Activated CD4-positive, alpha-beta T cell treated with anti-CD3 and anti-CD28 coated beads for 24 hours (primary cell): ENCODE results near the gene GPD1.

Experiments used
- DNase-seq, 2 donors: peaks; one replicate each; pipeline ENCODE4 v3.0.0-alpha.2; 2020; ENCODE audit warnings: low read depth in 2 of 2

GPD1 gene

DNA sequence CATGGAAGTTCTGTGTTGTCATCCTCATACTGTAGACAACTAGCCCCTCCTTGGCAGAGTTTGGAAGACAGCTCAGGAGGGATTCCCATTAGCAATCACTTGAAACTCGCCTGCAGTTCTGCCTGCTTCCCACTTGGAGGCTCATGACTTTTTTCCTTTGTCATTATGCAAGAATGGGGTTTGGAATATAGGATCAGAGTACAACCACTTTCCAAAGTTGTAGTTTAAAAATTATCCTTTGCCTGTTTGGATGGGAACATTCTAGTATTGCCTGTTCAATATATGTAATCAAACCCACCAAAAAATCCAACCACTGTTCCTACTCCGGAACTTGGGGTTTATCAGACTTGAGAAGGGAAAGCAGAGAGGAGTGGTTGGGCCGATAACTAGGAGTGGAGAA lies 2.1 kb upstream of the GPD1 start:
- no peak for DNase-seq

DNA sequence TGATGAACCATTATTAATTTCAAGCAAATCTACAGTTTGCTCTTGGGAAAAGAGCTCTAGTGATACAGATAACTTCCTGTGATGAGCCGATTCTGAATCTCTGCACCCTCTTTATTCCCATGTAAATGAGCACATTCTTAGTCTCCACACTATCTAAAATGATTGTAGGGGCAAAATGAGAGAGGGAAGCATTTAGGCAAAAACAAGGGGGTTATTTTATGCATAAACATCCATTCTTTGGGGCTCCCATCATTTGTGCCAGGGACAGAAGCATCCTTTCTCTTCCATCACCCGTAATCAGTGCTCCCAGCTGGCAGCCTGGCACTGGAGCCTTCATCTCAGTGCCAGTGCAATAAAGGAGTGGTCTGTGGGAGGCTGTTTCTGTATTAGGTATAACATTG lies 1.7 kb upstream of the GPD1 start:
- no peak for DNase-seq

DNA sequence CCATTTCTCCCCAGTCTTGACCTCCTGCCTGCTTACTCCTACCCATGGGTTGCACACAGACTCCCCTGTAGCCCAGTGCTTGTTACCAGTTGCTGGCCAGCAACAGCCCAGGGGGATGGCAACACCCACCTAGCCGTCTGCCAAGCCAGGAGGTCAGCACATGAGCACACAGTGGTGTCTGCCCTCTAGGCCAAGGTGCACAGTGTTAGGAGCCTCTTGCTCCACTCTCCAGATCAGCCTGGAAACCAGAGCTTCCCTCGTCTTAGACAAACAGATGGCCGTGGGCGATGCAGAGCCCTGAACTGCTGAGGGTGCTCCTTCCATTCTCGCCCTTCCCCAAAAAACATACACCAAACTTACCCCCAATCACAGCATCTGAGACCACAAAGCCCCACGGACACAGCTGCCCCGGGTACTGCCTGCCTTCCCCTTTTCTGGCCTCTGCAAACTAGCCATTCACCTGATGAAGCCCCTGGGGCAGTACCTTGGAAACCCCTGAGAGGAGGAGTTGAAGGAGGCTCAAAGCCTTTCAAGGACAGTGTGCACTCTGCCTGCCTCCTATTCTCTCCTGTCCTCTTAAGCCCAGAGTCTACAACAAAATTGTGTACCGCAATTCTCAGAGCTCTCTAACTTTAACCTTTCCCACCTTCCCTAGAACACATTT lies 1.0 kb upstream of the GPD1 start:
- DNase-seq, result no peak

DNA sequence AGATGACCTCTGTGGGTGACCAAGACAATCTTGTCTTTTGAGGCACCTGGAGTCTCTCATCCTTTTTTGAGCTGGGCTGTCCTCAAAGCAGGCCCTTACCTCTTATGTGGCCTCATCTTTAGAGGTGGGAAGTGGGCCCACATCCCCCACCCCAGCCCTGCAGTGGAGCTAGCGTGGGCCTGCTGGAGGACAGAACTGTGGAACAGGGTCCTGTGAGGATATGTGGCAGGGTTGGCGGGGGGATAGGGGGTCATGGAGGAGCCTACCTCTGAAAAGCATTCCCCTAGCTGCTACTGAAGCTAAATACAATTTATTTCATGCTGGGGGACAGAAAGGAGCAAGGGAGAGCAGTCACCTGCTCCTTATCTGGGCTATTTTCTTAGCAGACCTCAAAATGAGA lies 457 bp upstream of the GPD1 start:
- no peak for DNase-seq

DNA sequence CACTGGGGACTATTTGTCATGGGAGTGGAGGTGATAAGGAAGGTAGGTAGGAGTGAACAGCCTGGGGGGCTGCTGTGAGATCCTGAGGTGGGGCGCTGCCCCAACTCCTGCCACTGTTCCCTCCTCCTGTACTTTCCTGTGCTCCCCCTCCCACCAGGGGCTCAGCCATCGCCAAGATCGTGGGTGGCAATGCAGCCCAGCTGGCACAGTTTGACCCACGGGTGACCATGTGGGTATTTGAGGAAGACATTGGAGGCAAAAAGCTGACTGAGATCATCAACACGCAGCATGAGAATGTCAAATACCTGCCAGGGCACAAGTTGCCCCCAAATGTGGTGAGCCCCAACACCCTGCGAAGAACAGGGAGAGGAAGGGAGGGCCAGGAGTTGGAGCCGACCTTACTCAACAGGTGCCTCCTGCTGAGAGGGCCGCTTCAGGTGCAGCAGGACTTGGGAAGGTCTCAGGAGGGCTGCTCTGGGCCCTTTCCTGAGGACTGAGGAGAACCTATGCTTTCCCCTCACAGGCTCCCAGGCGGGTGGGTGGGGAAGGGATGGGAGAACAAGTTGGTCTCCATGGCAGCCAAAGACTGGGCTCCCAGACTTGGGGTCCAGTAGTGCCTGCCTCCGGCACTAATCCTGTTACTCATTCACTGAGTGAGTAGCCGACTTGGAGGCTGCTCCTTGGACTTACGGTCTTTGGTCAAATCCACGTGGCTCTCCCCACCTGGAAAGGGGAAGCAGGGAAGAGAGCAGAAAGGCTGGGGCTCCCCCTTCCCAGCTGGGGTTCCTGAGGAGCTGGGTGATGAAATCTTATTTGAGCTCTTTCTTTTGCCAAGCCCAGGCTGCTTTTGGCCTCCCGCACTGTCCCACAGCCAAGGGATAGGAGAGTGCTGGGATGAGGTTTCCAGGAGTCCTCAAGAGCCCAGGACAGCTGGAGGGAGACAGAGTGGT lies 884 bp downstream of the GPD1 start:
- no peak for DNase-seq

DNA sequence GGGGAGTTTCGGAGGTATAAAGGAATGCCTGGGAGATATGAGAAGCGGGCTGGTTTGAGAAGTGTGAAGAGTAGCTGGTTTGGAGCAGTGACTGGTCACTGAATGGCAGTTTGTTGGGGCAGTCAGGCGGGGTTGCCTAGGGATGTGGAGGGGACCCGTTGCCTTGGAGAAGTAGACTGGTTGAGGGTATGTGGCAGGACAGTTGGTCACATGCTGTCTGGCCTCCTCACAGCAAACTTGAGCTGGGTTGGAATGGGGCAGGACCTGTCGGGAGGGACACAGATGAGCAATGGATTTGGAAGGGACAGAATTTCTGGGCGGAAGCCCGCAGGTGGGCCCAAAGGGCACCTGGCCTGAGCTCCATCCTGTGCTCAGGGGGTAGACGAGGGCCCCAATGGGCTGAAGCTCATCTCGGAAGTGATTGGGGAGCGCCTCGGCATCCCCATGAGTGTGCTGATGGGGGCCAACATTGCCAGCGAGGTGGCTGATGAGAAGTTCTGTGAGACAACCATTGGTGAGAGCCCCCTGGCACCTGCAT lies 2.2 kb downstream of the GPD1 start:
- DNase-seq, result no peak

DNA sequence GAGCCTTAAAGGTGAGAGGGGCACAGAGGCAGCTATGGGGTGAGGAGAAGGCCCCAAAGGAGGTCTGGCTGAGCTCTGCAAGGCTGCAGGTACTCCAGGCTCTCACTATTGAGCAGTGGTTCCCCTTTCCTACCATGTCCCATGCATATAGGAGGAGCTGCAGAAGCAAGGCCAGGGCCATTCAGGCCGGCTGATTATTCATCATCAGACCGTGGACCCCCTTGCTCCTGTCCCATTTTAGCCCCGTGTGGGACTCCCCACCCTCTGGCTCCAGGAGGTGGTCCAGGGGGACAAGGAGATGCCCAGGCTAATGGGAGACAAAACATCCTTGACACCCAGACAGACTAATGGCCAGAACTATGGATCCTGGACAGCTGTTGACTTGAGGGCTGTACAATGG lies 3.1 kb downstream of the GPD1 start:
- no peak for DNase-seq

DNA sequence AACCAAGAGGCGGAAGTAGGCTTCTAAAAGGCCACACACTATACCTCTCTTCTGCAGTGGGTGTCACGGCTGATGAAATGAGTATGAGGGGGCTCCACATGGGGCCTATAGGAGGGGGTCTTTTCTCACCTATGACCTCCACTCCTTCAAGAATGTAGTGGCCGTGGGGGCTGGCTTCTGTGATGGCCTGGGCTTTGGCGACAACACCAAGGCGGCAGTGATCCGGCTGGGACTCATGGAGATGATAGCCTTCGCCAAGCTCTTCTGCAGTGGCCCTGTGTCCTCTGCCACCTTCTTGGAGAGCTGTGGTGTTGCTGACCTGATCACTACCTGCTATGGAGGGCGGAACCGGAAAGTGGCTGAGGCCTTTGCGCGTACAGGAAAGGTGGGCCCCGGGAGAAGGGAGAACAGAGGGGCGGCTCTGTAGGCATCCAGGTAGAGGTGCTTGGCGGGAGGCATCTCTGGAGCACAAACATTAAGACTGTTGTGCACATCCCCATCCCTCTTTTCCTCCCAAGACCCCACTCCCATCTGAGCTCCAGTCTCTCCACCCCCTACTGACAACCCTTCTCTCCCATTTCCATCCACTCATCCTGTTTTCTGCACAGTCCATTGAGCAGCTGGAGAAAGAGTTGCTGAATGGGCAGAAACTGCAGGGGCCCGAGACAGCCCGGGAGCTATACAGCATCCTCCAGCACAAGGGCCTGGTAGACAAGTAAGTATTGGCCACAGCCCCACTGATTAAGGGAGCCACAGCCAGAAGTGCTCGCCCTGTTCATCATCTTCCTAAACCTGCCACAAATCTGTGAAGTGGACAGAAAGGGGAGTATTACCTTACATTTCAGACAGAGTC lies 3.8 kb downstream of the GPD1 start:
- DNase-seq, result no peak

DNA sequence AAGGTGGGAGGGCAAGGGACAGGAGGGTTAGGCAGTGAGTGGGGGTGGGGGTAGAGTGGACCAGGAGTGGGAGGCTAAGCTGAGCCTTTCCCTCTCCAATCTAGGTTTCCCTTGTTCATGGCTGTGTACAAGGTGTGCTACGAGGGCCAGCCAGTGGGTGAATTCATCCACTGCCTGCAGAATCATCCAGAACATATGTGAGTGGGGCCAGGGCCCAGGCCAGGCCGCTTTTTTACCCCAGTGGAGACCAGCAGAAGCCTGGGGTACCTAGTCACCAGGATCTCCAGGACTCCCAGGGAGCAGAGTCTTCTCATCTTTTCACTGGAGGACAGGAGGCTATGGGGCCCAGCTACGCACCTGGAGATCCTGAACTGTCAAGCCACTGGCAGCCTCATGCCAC lies 5.5 kb downstream of the GPD1 start:
- no peak for DNase-seq

DNA sequence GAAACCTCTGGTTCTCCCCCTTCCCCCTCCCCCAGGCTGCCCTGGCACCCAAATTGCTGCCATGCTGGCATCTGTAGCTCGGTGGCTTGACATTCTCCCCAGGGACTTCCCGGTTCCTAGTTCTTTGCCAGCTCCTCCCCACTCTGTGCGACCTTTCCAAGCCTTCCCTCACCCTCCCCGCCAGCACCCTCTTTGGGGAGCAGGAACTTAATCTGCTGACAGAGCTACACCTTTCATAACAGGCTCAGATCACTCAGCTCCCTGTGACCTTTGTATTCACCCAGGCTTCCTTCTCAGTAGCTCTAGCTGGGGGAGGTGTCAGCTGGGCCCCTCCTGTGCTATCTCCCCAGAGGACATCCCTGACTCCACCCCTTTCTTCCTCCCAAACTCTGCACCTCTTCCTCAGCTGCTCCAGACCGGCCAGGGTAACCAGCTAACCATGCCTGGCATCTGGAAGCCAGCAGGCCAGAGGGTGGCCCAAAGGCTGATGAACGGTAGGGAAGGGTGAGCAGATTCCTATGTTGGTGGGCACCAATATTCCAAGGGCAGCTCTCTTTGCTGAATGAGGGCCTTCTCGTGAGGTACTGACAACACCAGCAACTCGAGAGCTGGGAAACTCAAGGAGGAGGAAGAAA lies 6.4 kb downstream of the GPD1 start:
- DNase-seq, result no peak

DNA sequence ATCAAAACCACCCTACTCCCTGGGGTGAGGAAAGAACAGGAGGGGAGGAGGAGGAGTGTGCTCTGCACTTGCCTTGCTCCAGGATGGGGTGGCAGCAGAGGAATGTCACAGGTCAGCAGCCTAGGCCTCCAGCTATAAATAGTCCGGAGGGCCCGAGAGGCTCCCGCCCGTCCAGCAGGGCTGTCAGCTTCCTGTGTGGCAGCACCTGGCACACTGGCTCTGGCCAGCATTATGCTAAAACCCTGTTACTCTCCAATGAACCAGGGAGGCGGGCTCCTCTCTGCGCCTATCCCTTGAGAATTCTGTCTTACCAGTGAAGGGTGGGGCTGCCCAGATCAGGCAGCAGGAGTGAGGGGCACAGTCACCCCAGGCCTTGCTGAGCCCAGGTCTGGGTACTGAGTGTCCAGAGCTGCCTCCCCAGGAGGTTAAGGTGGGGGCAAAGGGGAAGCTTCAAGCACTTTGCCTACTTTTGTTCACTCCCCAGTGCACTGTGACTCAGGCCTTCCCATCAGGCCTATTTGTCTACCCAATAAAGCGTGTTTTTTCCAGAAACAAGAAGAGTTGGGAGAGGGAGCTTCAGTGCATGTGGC lies 7.0 kb downstream of the GPD1 start:
- no peak for DNase-seq

DNA sequence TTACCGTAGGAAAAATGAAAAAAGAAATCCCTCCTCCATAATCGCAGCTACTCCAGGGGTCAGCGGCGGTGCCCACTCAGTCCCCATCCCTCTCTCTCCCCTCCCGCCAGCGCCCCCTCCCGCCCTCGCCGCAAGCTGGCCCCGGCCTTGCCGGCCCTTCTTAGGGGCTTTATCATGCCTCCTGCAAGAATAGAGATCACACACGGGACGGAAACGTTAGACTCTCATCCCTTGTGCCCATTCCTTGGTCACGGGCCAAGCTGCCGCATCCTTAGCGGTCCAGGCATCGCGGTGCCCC lies 7.5 kb downstream of the GPD1 start:
- no peak for DNase-seq

DNA sequence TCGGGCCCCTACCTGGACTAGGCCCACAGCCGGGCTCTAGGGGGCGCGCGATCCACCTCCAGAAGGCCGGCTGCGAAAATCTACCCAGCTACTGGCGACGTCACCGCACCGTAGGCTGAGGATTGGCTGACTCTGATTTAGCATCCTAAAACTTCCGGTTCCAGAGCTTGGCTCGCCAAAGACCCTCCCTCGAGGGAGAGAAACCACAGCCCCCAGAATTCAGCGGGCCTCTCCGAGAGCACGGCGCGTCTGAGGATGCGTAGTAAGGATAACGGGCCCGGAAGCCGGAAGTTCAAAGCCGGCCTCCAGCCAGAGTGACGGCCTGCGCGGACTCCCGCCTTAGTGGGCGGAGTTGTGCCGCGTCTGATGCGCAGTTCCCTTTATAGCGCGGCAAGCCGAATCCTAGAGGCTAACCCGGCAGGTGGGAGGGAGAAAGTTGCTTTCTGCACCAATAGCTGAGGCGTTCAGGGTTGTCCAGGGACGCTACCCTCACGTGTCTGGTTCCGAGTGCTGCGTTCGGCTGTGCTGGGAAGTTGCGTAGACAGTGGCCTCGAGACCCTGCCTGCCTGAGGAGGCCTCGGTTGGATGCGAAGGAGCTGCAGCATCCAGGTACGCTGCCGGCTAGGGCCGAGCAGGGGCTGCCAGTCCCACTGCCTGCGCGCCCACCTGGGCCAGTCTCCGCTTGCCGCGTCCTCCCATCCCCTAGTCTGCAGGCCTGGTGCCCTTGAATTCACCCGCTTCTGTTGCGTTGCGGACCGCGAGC lies 8.1 kb downstream of the GPD1 start, which contains the start of gene COX14:
Gene COX14, plus strand, starts transcription at position 544 of the 763 bp plus-strand sequence. CDS start 7,808 bp downstream, outside the sequence.
- peak; percentile 98 to 99 for DNase-seq

DNA sequence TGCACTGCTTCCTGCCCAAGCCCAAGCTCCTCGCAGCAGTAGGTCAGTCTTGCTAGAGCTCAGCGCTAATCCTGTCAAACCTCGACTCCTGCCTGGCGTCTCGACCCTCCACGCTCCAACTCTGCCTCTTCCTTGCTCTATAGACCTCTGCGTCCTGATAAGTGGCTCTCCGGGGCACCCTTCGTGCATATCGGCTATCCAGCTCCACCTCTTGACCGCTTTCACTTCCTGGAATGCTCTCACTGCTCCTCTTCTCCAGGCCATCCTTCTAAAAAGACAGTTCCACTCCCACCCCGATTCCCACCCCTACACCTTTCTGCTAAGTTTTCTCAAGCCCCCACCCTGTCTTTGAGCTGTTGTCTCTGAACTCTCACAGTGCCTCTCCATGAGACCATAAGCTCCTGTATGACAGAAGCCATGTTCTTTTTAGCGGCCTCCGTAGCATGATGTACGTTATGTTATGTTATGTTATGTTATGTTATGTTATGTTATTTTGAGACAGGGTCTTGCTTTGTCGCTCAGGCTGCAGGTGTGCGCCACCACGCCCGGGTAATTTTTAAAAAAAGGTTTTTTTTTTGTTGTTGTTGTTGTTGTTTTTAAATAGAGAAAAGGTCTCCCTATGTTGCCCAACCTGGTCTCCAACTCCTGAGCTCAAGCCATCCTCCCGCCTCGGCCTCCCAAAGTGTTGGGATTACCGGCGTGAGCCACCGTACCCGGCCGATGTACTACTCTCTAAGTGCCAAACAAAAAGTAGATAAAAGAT lies 8.8 kb downstream of the GPD1 start:
- no peak for DNase-seq

DNA sequence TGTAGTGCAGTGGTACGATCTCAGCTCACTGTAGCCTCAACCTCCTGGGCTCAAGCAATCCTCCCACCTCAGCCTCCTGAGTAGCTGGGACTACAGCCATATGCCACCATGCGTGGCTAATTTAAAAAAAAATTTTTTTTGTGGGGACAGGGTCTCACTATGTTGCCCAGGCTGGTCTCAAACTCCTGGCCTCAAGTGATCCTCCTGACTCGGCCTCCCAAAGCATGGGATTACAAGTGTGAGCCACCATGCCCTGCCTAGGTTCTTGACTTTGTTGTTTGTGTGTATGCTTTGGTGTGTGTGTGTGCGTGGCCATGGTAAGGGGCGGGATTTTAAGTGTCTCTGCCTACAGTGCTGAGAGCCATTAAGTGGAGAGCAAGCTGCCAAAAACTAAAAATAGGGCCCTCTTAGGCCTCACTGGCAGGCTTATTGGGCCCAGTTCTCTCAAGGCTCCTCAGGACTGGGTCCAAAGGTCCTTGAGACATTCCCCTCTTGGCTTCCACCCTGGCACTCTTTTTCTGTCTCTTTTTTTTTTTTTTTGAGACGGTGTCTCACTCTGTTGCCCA lies 13.3 kb downstream of the GPD1 start:
- no peak for DNase-seq

DNA sequence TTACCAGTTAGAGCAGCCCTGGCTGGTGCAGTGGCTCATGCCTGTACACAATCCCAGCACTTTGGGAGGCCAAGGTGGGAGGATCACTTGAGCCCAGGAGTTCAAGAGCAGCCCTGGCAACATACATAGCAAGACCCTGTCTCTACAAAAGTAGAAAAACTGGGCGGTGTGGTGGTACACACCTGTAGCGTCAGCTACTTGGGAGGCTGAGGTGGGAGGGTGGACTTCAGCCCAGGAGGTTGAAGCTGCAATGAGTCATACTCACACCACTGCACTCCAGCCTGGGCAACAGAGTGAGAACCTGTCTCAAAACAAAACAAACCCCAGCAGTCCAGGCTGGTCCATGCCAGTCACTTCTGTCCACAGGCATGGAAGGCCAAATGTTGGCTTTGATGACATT lies 15.6 kb downstream of the GPD1 start:
- no peak for DNase-seq

DNA sequence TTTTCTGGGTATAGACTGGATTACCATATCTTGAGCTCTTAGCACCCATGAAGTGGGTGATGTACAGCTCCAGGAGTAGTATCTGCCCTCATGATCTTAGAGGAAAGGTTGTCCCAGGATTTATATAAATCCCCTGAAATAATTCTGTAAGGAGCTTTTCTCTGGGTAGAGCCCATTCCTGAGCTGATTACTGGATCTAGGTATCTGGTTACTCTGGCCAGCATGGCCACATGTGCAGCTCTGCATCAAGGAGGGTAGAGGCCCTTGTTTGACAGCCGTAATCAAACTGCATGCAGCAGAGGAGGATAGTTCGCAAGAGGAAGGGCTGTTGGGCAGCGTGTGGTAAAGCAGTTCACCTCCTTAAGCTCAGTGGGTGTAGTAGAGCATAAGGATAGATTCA lies 16.7 kb downstream of the GPD1 start:
- no peak for DNase-seq

DNA sequence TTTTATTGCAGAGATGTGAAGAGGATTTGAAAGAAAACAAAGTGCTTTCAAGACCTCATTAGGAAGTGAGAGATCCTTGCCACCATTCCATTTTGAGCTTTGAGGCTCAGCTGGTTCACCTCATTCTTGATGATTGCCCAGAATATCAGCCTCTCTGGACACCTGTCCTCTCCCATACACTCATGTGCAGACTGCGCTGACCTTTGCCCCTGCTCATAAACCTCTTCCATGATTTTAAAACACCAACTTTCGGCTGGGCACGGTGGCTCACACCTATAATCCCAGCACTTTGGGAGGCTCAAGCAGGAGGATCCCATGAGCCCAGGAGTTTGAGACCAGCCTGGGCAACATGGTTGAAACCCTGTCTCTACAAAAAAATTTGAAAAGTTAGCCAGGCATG lies 17.1 kb downstream of the GPD1 start:
- no peak for DNase-seq

DNA sequence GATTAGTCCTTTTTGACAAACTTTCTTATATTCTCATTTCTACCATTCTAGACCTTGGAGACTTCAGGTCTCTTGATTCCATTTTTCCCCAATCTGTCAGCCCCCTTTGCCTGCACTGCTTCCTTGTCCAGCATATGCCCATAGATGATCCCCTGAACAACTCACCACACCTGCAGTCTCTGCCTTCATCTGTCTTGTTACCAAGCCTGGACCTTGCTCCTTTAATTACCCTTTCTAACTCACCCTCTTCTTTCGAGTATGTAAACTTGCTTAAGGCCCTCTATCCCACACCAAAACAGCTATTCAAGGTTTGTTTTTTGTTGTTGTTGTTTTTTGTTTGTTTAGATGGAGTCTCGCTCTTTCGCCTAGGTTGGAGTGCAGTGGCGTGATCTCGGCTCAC lies 17.8 kb downstream of the GPD1 start:
- DNase-seq, result no peak
